ENCODE measurements around the gene ESRRB.

ESRRB gene

GRCh38 chr14:76352639-76353281, 23.2 kb upstream of the ESRRB start:
- peak; percentile 57 for DNase-seq (ENCODE audit: low spot score)

GRCh38 chr14:76354310-76354709, 21.6 kb upstream of the ESRRB start:
- DNase-seq (ENCODE audit: low spot score): no peak

DNA sequence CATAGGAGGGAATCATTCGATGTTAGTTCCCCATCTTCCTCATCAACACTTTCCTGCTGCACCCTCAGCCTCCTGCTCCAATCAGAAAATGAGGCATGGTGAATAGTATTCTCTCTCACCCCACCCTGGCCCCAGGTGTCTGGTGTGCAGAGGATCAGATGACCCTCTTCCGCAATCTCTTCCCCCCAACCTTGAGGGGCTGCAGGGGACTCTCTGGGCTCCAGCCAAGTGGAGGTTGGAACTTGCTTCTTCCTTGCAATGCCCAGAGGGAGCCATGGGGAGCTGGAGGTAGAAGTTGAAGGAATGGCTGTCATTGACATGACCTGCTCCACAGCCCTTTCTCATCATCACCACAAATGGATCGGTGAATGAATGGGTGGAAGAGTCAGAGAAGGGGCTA, 20.2 kb upstream of the ESRRB start:
- DNase-seq (ENCODE audit: low spot score): no peak

DNA sequence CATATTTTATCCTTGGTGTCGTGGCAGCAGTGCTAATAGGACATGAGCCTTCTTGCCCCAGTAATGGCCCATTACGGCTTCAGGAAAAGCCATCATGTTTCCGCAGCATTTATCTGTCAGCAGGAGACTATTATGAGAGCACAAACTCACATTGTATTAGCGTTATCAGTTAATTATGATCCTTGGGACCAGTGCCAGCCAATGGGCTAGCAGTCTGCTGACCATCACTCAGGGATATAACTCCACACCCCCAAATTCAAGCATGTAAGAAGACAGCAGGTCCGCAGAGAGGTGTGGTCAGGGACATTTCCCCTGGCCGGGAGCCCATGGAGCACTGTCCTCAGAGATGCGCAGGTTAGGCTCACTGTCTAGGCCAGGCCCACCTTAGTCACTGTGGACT, 4.9 kb upstream of the ESRRB start:
- no peak for DNase-seq (ENCODE audit: low spot score)

DNA sequence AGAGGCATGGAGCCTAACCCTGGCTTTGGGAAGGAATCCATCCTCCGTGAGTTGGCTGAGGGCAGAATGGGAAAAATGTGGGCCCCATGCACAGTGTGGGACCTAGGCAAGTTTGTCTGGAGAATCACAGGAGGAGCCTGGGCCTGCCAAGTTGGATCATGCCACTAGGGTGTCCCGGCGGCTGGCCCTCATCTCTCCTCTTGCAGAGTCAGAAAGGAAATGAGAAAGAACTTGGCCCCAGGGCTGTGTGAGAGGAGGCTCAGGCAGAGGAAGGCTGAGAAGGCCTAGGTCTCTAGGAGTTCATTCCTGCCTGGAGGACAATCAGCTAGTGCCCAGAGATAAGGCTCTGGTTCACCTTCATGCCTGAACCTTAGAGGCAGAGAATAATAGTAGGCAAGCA, 2.5 kb upstream of the ESRRB start:
- no peak for DNase-seq (ENCODE audit: low spot score)

- no peak for DNase-seq (ENCODE audit: low spot score)
Observed at GRCh38 chr14:76375484-76375883, 453 bp upstream of the ESRRB start.

DNA sequence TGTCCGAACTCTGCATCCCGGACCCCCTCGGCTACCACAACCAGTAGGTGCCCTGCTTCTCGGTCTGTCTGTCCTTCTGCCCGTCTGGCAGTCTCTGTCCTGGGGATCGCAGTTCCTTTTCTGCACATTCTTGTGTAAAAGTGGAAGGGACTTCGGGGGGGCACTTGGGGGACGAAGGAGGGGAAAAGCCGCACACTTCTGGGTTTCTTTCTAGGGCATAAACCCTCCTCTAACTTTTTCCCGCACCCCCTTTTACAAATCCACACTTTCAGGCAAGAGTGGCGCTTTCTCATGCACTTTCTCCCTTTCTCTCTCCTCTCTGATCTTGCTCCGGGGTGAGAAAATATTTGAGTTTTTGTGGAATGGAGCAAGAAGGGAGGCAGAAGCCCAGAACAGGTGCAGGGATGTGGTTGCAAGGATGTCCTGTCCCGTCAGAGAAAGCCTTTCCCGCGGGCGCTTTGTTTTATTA, 506 bp downstream of the ESRRB start:
- no peak for DNase-seq (ENCODE audit: low spot score)

GRCh38 chr14:76376878-76377734, 1.2 kb downstream of the ESRRB start:
- DNase-seq (ENCODE audit: low spot score): no peak

DNA sequence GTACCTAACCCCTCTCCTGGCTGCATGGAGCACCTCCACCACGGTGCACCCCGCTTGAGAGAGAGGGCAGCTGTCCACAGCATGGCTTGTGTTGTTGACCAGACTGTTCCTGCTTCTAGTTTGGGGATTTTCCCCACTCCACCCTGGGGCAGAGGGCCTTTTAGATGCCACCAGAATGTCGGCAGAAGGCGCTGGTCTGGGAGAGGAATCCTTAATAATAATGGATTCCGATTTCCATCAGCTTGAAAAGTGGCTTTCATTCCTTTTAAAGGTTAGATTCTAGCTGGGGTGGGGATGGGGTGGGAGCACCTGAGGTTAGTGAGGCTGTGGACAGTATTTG, 1.8 kb downstream of the ESRRB start:
- no peak for DNase-seq (ENCODE audit: low spot score)

GRCh38 chr14:76380991-76381390, 5.1 kb downstream of the ESRRB start:
- DNase-seq (ENCODE audit: low spot score): no peak

DNA sequence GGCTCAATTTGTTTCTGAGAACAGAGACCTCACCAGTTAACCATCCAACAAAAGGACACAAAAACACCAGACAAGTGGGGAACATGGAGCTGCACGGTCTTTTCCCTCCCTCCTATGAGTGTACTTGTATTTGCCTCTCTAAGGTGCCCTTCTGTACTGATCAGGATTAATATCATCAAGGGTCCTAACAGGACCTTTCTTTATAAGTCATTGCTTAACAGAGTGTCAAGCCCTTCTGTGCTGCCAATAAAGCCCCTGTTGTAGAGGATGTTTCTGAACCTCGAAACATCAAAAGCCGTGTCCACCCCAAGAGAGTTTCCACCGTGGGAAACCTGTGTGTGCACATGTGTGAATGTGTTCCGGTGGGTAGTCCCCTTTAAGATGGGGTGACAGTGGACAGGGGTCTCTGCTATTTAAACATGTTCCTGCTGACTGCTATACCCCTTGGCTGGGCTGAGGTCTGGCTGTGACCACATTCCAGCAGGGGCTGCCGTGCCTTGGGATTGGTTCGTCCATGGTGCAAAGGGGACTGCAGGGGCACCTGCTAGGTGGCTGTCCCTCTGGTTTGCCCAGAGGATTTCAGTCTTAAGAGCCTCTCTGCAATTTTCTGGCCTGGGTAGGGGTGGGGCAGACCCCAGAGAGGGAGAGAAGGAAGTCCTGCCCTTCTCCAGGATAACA, 6.0 kb downstream of the ESRRB start:
- DNase-seq (ENCODE audit: low spot score): no peak

- DNase-seq (ENCODE audit: low spot score): no peak
Observed at GRCh38 chr14:76382495-76382832, 6.5 kb downstream of the ESRRB start.

DNA sequence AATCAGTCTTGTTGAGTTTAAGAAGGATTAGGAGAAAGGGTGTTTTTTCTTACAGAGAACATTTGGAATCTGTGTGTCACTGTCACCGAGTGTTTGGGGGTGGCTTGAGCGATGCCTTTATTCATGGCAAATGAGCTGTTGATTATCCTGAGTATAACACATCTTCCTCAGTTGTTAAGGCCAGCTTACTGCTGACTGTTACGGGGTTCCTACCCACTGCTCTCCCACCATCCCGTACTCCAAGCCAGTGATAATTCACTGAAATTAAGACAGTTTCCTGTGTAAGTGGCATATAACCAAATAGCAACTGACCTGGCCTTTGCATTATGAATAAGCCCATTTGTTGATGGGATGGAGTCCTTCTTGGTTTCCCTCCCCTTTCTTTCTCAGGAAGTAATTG, 9.5 kb downstream of the ESRRB start:
- no peak for DNase-seq (ENCODE audit: low spot score)

- peak; percentile 76 for DNase-seq (ENCODE audit: low spot score)
Observed at GRCh38 chr14:76386944-76387782, 11.2 kb downstream of the ESRRB start.

- DNase-seq (ENCODE audit: low spot score): no peak
Observed at GRCh38 chr14:76389841-76390240, 13.9 kb downstream of the ESRRB start.

DNA sequence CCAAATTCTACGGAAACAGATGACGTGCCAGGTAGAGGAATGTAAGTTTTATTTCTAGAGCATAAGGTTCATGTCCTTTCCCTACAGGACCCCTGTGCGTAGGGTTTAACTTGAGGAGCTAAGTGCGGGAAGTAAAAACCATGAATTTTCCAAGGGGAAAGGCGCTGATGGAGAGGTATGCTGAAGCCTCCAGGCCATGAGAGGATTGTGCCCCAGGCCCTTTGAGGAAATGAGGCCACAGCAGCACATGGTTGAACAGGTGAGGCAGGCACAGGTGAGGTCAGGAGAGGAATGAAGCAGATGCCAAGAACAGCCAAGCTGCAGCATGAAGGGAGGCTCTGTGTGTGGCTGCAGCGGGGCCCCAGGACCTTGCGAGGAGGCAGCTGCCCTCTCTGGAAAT, 14.7 kb downstream of the ESRRB start:
- DNase-seq (ENCODE audit: low spot score): no peak

GRCh38 chr14:76391981-76392690, 16.2 kb downstream of the ESRRB start:
- DNase-seq (ENCODE audit: low spot score): no peak

GRCh38 chr14:76394569-76394968, 18.6 kb downstream of the ESRRB start:
- no peak for DNase-seq (ENCODE audit: low spot score)

GRCh38 chr14:76395161-76395560, 19.2 kb downstream of the ESRRB start:
- DNase-seq (ENCODE audit: low spot score): no peak

- DNase-seq (ENCODE audit: low spot score): no peak
Observed at GRCh38 chr14:76396714-76397187, 20.8 kb downstream of the ESRRB start.

DNA sequence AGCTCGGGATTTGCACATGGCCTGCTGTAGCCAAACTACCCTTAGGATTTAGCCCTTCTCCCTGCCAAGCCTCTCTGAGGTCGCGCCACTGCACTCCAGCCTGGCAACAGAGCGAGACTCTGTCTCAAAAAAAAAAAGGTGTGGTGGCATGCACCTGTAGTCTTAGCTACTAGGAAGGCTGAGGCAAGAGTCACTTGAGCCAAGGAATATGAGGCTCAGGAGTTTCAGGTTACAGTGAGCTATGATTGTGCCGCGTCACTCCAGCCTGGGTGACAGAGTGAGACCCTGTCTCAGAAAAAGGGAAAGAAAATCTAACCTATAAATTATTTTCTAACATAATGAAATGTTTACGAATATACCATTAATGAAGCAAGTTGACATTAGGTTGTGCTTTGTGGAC, 29.7 kb downstream of the ESRRB start:
- no peak for DNase-seq (ENCODE audit: low spot score)
